ENCODE results near the gene COG2. TPM values are rescaled to one million over a fixed set of nuclear protein-coding genes. Genes with fewer than 3 reads are reported as not detected.

COG2 gene
- total RNA-seq, 6 donors from 2014 or later: 23.5 to 37.7 (median 28.7) TPM

- no peak for TF ChIP-seq POLR2A (IDR thresholded peaks at IDR 0.05)
- no peak for TF ChIP-seq POLR2AphosphoS5 (IDR thresholded peaks at IDR 0.05)
- TF ChIP-seq CTCF (IDR thresholded peaks at IDR 0.05): no peak
- no peak for TF ChIP-seq EP300 (IDR thresholded peaks at IDR 0.05)
- no peak for DNase-seq
- Histone ChIP-seq H3K27me3 (no peaks in the 10 kb centered on the region), H3K36me3 (peaks cover 18 to 98% (median 59%) of the 10 kb centered on the region in 4 donors), H3K9me3 (no peaks in the 10 kb centered on the region), H3K27ac (no peak overlapping the region), H3K4me3 (no peak overlapping the region), H3K4me1 (no peaks in the 10 kb centered on the region)
- 95 to 97% methylated on average over 6 of the region's 6 CpGs for WGBS, 2 donors
- ATAC-seq (ENCODE audit: low FRiP score in 2 of 2): no peak
Measured at GRCh38 chr1:230668227-230668626, 25.9 kb downstream of the COG2 start.

GRCh38 chr1:230669543-230669942 lies 27.3 kb downstream of the COG2 start:
- no peak overlapping the region for H3K27ac ChIP-seq
- H3K27me3 ChIP-seq: no peaks in the 10 kb centered on the region
- H3K9me3 ChIP-seq: no peaks in the 10 kb centered on the region
- DNase-seq (no peak), ATAC-seq (ENCODE audit: low FRiP score in 2 of 2) (peak in 1 of 2 donors; percentile 57)
- H3K4me3 ChIP-seq: no peak overlapping the region
- peaks cover 18 to 100% (median 57%) of the 10 kb centered on the region in 4 donors for H3K36me3 ChIP-seq
- H3K4me1 ChIP-seq: no peaks in the 10 kb centered on the region
- 82 to 85% methylated on average over 8 of the region's 8 CpGs for WGBS, 2 donors
- TF ChIP-seq EP300 (IDR thresholded peaks at IDR 0.05) (no peak), CTCF (IDR thresholded peaks at IDR 0.05) (no peak), POLR2A (IDR thresholded peaks at IDR 0.05) (no peak), POLR2AphosphoS5 (IDR thresholded peaks at IDR 0.05) (no peak)

- TF ChIP-seq EP300 (IDR thresholded peaks at IDR 0.05) (no peak), POLR2AphosphoS5 (IDR thresholded peaks at IDR 0.05) (no peak), CTCF (IDR thresholded peaks at IDR 0.05) (no peak), POLR2A (IDR thresholded peaks at IDR 0.05) (no peak)
- Histone ChIP-seq H3K36me3 (peaks cover 7 to 97% (median 41%) of the 10 kb centered on the region in 4 donors), H3K4me3 (no peak overlapping the region), H3K27ac (no peak overlapping the region), H3K4me1 (no peaks in the 10 kb centered on the region), H3K9me3 (no peaks in the 10 kb centered on the region), H3K27me3 (no peaks in the 10 kb centered on the region)
- WGBS, 2 donors: 94 to 97% methylated on average over 2 of the region's 2 CpGs
- no peak for ATAC-seq (ENCODE audit: low FRiP score in 2 of 2)
- DNase-seq: no peak
Measured at GRCh38 chr1:230674581-230674980, 32.3 kb downstream of the COG2 start.

- H3K36me3 ChIP-seq: peaks cover 7 to 96% (median 46%) of the 10 kb centered on the region in 4 donors
- H3K4me3 ChIP-seq: no peak overlapping the region
- peaks cover 0 to 9% (median 0%) of the 10 kb centered on the region in 4 donors for H3K4me1 ChIP-seq
- WGBS, 2 donors: 94% methylated on average over 1 of the region's 1 CpG
- no peak for TF ChIP-seq CTCF (IDR thresholded peaks at IDR 0.05)
- TF ChIP-seq POLR2A (IDR thresholded peaks at IDR 0.05): no peak
- no peak for TF ChIP-seq EP300 (IDR thresholded peaks at IDR 0.05)
- no peak for TF ChIP-seq POLR2AphosphoS5 (IDR thresholded peaks at IDR 0.05)
- no peak for DNase-seq
- no peak for ATAC-seq (ENCODE audit: low FRiP score in 2 of 2)
- no peaks in the 10 kb centered on the region for H3K27me3 ChIP-seq
- no peak overlapping the region for H3K27ac ChIP-seq
- H3K9me3 ChIP-seq: no peaks in the 10 kb centered on the region
Measured at GRCh38 chr1:230677200-230677599, 34.9 kb downstream of the COG2 start.

GRCh38 chr1:230679192-230679591 lies 36.9 kb downstream of the COG2 start:
- Histone ChIP-seq H3K4me1 (peaks cover 0 to 11% (median 0%) of the 10 kb centered on the region in 4 donors), H3K27ac (no peak overlapping the region), H3K27me3 (no peaks in the 10 kb centered on the region), H3K36me3 (peaks cover 7 to 94% (median 45%) of the 10 kb centered on the region in 4 donors), H3K4me3 (no peak overlapping the region), H3K9me3 (no peaks in the 10 kb centered on the region)
- WGBS, 2 donors: 74 to 82% methylated on average over 3 of the region's 3 CpGs
- no peak for ATAC-seq (ENCODE audit: low FRiP score in 2 of 2)
- DNase-seq: no peak
- TF ChIP-seq POLR2A (IDR thresholded peaks at IDR 0.05) (no peak), CTCF (IDR thresholded peaks at IDR 0.05) (no peak), EP300 (IDR thresholded peaks at IDR 0.05) (no peak), POLR2AphosphoS5 (IDR thresholded peaks at IDR 0.05) (no peak)
